Heart right ventricle (tissue), 16 donors: ENCODE measurements around the gene TMEM132D. TPM values are rescaled to one million over a fixed set of nuclear protein-coding genes. Genes with fewer than 3 reads are reported as not detected.

Source experiments
- ATAC-seq, 8 donors: fragments of 200-7000 bp; cut with Tn5 transposase; one replicate each; pipeline ENCODE4 v1.9.1; 2020; ENCODE audit warnings: mild to moderate bottlenecking in 8 of 8, moderate library complexity in 8 of 8, moderate number of reproducible peaks in 1 of 8
- DNase-seq, 2 donors: peaks; one replicate each; pipeline ENCODE4 v3.0.0-alpha.2; 2020
- H3K27ac ChIP-seq, 10 donors: fragments of 200-600 bp; sonication (generic) in 2 of 10; one replicate each; pipeline versions ENCODE4 v1.5.0 to v1.8.0; 2020 to 2022; ENCODE audit warnings: mild to moderate bottlenecking in 3 of 10
- H3K27me3 ChIP-seq, 7 donors: fragments of 200-600 bp; one replicate each; pipeline ENCODE4 v1.8.0; 2021 to 2022; ENCODE audit warnings: mild to moderate bottlenecking in 2 of 7
- H3K36me3 ChIP-seq, 9 donors: fragments of 200-600 bp; sonication (generic) in 1 of 9; one replicate each; pipeline versions ENCODE4 v1.5.0 to v1.8.0; 2020 to 2022; ENCODE audit warnings: mild to moderate bottlenecking in 2 of 9
- H3K4me1 ChIP-seq, 9 donors: fragments of 200-600 bp; sonication (generic) in 1 of 9; one replicate each; pipeline versions ENCODE4 v1.5.0 to v1.8.0; 2020 to 2022; ENCODE audit warnings: mild to moderate bottlenecking in 4 of 9
- H3K4me3 ChIP-seq, 10 donors: fragments of 200-600 bp; sonication (generic) in 2 of 10; one replicate each; pipeline versions ENCODE4 v1.5.0 to v1.8.0; 2020 to 2022; ENCODE audit warnings: mild to moderate bottlenecking in 7 of 10, moderate library complexity in 2 of 10
- H3K9me3 ChIP-seq, 11 donors: fragments of 200-600 bp in 10 of 11; sonication (generic) in 2 of 11; one replicate each; pipeline versions ENCODE4 v1.5.0 to v1.8.0; 2013 to 2022; ENCODE audit warnings: mild to moderate bottlenecking in 2 of 11, control low read depth in 1 of 11, moderate library complexity in 1 of 11
- WGBS, 2 donors: extraction: QIAGEN DNeasy Blood & Tissue Kit; methylation state at CpG; one replicate each; pipeline ENCODE4 v1.1.7; 2013; ENCODE audit warnings: inconsistent platforms in 1 of 2; 5-methylcytosine and 5-hydroxymethylcytosine counted together
- intact Hi-C, 10 donors: fragments of 100-400 bp; cut with DNase I; formaldehyde crosslinking; loops; one replicate each; pipeline versions ENCODE4 v1.11.1 to v1.14.2; 2022
- polyA plus RNA-seq, 2 donors: library from polyadenylated mRNA; stranded (reverse); fragments of 200-250 nt; gene quantifications; one replicate each; pipeline ENCODE4 v1.2.3, GENCODE V29; 2013
- total RNA-seq, 10 donors: library from RNA; stranded (reverse); fragmentation: NEBNext Ultra II Directional in 3 of 10; extraction: Animal tissue kit (Norgen Biotek cat#: 25700) in 3 of 10; gene quantifications; one replicate each; pipeline versions ENCODE4 v1.2.1 to v1.2.4, GENCODE V29; 2021 to 2023
- TF ChIP-seq, protein P1 (sequence below), 9 donors: fragments of 200-600 bp; sonication (generic) in 2 of 9; IDR thresholded peaks; one replicate each; pipeline versions ENCODE4 v1.5.0 to v1.8.0; 2021 to 2022; ENCODE audit warnings: antibody characterized with exemption in 9 of 9, mild to moderate bottlenecking in 5 of 9, moderate library complexity in 1 of 9
- donor health status: Arrhythmogenic right ventricular cardiomyopathy.
- donor health status: ischemic (EF 13 %, LVEDD 7.1; RV severe dilation, severe dysfunction).
- donor health status: healthy with polysubstance abuse.
- donor health status: DM: no; HTN: yes; CAD: no.
- donor health status: DM: no; HTN: no; CAD: no.
- donor health status: ischemic (EF 25% LVEDD 6.9; RV normal size, moderate dysfunction).
- donor health status: ischemic (EF 25% LVEDD 5.7; RV mildly dilated, moderate dysfunction).
- donor health status: healthy.
- donor health status: DM: yes; HTN: yes; CAD: no.
- donor health status: Ischemic cardiomyopathy.
- donor health status: ischemic (EF 35%, LVEDD 5.7; RV mildly dilated, moderate dysfunction).
- donor health status: nonischemic (EF 11% LVEDD 7.7; RV severe dilation, severe dysfunction).
- donor health status: DM: yes; HTN: yes; CAD: no.
- donor health status: PGD.
- donor health status: ischemic (EF 29% LVEDD 5.4; RV normal size, mild dysfunction).
- donor health status: nonischemic (EF 23%, LVEDD 6.1; RV moderate dilation, normal function).

Gene TMEM132D
- total and polyA plus RNA-seq, 12 donors: not detected

DNA sequence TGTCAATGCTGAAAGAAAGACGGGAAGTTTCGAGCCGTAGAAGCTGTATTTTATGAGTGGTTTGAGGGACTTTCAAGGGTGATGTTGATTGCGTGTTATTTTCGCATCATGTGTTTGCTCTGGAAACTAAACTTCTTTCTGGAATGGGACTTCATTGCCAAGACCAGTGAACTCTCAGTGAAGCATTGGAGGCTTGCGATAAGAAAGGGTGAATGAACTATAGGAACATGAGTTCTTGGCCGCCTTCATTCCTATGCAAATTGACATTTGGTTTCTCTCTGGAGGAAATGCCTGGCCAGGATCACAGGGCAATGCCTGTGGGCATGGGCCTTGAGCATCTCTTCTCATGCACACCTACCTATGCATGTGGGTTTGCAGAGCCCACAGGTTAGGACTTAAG, 677.8 kb downstream of the TMEM132D start:
- Histone ChIP-seq H3K27me3 (peaks cover 0 to 9% (median 0%) of the 10 kb centered on the region in 7 donors), H3K4me1 (no peaks in the 10 kb centered on the region), H3K9me3 (peaks cover 0 to 6% (median 0%) of the 10 kb centered on the region in 11 donors), H3K27ac (no peak overlapping the region), H3K4me3 (no peak overlapping the region), H3K36me3 (no peaks in the 10 kb centered on the region)
- intact Hi-C loops: no loop called here
- TF ChIP-seq, protein P1, sequence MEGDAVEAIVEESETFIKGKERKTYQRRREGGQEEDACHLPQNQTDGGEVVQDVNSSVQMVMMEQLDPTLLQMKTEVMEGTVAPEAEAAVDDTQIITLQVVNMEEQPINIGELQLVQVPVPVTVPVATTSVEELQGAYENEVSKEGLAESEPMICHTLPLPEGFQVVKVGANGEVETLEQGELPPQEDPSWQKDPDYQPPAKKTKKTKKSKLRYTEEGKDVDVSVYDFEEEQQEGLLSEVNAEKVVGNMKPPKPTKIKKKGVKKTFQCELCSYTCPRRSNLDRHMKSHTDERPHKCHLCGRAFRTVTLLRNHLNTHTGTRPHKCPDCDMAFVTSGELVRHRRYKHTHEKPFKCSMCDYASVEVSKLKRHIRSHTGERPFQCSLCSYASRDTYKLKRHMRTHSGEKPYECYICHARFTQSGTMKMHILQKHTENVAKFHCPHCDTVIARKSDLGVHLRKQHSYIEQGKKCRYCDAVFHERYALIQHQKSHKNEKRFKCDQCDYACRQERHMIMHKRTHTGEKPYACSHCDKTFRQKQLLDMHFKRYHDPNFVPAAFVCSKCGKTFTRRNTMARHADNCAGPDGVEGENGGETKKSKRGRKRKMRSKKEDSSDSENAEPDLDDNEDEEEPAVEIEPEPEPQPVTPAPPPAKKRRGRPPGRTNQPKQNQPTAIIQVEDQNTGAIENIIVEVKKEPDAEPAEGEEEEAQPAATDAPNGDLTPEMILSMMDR (IDR thresholded peaks at IDR 0.05): no peak
- DNase-seq (no peak), ATAC-seq (no peak)
- whole genome bisulfite sequencing, 2 donors: 61 to 64% methylated on average over 7 of the region's 7 CpGs

DNA sequence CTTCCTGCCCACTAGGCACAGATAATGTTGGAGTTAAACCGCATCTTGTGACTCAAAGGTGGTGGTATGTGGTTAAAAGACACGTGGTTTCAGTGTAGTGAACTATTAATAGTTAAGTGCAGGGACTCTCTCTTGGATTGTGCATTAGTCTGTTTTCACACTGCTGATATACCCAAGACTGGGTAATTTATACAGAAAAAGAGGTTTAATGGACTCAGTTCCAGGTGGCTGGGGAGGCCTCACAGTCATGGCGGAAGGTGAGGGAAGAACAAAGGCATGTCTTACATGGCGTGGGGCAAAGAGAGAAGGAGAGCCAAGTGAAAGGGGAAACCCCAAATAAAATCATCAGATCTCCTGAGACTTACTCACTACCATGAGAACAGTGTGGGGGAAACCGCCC, 688.3 kb downstream of the TMEM132D start:
- intact Hi-C loops: no loop called here
- Histone ChIP-seq H3K4me3 (no peak overlapping the region), H3K27ac (no peak overlapping the region), H3K27me3 (peaks cover 0 to 6% (median 0%) of the 10 kb centered on the region in 7 donors), H3K9me3 (peaks cover 0 to 42% (median 3%) of the 10 kb centered on the region in 11 donors), H3K36me3 (no peaks in the 10 kb centered on the region), H3K4me1 (no peaks in the 10 kb centered on the region)
- DNase-seq (no peak), ATAC-seq (no peak)
- 84 to 87% methylated on average over 5 of the region's 5 CpGs for WGBS, 2 donors
- TF ChIP-seq, protein P1 (IDR thresholded peaks at IDR 0.05): no peak

DNA sequence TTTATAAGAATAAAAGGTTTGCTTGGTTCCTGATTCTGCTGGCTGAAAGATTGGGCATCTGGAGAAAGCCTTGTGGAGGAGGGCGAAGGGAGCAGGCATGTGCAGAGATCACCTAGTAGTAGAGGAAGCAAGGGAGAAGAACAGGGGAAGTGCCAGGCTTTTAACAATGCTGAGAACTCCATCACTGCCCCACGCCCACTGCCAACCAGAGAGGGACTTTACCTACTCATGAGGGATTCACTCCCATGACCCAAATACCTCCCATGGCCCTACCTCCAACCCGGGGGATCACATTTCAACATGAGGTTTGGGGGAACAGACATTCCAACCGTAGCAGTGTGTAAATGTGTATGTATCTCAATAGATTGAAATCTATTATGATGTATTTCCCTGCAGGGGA, 690.3 kb downstream of the TMEM132D start:
- no peak for ATAC-seq
- intact Hi-C loops: no loop called here
- no peak for DNase-seq
- H3K36me3 ChIP-seq: no peaks in the 10 kb centered on the region
- TF ChIP-seq, protein P1 (IDR thresholded peaks at IDR 0.05): no peak
- H3K4me3 ChIP-seq: no peak overlapping the region
- H3K27me3 ChIP-seq: peaks cover 0 to 6% (median 0%) of the 10 kb centered on the region in 7 donors
- peaks cover 0 to 29% (median 0%) of the 10 kb centered on the region in 11 donors for H3K9me3 ChIP-seq
- H3K4me1 ChIP-seq: no peaks in the 10 kb centered on the region
- H3K27ac ChIP-seq: no peak overlapping the region
- WGBS, 2 donors: 59 to 72% methylated on average over 4 of the region's 4 CpGs

DNA sequence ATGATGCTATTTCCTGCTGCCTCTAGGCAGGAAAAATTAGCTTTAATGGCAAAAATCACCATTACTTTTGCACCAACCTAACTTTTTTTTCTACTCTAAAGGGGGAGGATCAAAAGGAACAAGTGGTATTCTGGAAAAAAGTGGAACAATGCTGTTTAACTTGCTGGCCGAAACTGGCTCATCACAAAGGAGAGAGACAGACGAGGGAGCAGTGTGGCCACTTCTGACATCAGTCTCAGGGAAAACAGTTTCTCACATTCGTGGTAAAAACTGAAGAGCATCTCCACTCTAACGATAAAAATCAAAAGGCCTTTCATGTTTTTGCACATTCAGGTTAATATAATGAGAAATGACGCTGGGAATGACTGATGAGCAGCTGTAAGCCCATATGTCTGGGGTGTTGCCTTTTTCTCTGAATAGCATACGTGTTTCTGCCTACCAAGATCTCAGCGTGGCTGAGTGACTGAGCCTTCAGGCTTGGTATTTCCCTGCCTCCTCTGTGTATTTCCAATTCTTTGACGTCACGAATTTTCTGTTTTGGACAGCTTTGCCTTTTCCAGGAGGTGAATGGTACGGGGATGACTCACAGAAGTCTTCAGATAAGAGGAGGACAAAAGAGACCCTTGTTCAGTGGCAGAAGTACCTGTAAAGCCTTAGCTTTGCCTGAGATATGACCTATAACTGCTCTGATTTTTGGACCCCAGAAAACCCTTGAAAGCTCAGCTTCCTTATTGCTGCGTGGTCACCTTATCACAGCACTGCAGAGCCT, 691.8 kb downstream of the TMEM132D start:
- intact Hi-C loops: no loop called here
- Histone ChIP-seq H3K27me3 (peaks cover 0 to 6% (median 0%) of the 10 kb centered on the region in 7 donors), H3K9me3 (peaks cover 0 to 20% (median 0%) of the 10 kb centered on the region in 11 donors), H3K4me3 (no peak overlapping the region), H3K4me1 (no peaks in the 10 kb centered on the region), H3K36me3 (no peaks in the 10 kb centered on the region), H3K27ac (no peak overlapping the region)
- ATAC-seq: no peak
- TF ChIP-seq, protein P1 (IDR thresholded peaks at IDR 0.05): no peak
- DNase-seq: no peak
- WGBS, 2 donors: 39 to 49% methylated on average over 11 of the region's 11 CpGs
